Astrocyte of the spinal cord (primary cell): ENCODE results near the gene RASD1.

Experiments
- DNase-seq: peaks from one replicate; pipeline ENCODE4 v3.0.0; 2011; ENCODE audit warnings: low read depth, low spot score
- H3K4me3 ChIP-seq: 2 replicates; pipeline ENCODE4 v1.5.1; 2011; ENCODE audit warnings: low read depth, mild to moderate bottlenecking, low read length, moderate library complexity
- in situ Hi-C: cut with HindIII; loops from 2 replicates; pipeline ENCODE4 v1.10.0; 2017; ENCODE audit warnings: low sequenced_read_pairs
- TF ChIP-seq, protein P1 (sequence below): IDR thresholded peaks from 2 replicates; pipeline ENCODE4 v1.5.1; 2012; ENCODE audit warnings: low read depth, mild to moderate bottlenecking, low read length, inconsistent platforms

Gene RASD1

DNA sequence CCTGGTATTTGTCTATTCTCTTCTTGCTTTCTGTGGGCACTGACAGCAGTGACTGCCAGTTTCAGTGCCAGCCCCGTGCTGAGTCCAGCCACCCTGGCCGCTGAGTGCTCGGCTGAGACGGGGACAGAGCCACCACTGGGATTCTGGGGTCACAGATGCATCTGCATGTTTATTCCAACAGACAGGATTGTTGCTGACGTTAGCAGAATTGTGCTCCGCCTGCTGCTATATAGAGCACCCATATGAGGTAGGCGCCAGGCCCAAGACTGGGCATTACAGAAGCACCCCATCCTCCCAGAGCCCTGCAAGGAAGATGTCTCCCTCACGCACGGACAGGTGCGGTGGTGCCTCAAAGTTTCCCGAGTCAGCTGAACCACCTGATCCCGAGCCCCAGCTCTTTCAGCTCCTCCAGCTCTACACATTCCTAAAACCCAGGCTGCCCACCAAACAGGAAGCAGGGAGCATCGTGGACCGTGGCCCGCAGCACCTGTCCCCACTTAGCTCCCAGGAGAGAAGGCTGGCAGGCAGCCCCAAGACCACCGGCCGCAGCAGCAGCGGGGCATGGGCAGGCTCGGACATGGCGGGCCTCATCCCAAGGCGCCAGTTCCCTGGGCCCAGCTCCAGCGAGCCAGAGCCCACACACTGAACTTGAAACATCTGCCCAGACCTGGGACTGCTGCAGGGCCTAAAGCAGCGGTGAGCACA is 44.9 kb upstream of the RASD1 start:
- H3K4me3 ChIP-seq = no peak overlapping the region
- in situ Hi-C loops = no loop called here
- TF ChIP-seq, protein P1, sequence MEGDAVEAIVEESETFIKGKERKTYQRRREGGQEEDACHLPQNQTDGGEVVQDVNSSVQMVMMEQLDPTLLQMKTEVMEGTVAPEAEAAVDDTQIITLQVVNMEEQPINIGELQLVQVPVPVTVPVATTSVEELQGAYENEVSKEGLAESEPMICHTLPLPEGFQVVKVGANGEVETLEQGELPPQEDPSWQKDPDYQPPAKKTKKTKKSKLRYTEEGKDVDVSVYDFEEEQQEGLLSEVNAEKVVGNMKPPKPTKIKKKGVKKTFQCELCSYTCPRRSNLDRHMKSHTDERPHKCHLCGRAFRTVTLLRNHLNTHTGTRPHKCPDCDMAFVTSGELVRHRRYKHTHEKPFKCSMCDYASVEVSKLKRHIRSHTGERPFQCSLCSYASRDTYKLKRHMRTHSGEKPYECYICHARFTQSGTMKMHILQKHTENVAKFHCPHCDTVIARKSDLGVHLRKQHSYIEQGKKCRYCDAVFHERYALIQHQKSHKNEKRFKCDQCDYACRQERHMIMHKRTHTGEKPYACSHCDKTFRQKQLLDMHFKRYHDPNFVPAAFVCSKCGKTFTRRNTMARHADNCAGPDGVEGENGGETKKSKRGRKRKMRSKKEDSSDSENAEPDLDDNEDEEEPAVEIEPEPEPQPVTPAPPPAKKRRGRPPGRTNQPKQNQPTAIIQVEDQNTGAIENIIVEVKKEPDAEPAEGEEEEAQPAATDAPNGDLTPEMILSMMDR = no peak
- no peak for DNase-seq

DNA sequence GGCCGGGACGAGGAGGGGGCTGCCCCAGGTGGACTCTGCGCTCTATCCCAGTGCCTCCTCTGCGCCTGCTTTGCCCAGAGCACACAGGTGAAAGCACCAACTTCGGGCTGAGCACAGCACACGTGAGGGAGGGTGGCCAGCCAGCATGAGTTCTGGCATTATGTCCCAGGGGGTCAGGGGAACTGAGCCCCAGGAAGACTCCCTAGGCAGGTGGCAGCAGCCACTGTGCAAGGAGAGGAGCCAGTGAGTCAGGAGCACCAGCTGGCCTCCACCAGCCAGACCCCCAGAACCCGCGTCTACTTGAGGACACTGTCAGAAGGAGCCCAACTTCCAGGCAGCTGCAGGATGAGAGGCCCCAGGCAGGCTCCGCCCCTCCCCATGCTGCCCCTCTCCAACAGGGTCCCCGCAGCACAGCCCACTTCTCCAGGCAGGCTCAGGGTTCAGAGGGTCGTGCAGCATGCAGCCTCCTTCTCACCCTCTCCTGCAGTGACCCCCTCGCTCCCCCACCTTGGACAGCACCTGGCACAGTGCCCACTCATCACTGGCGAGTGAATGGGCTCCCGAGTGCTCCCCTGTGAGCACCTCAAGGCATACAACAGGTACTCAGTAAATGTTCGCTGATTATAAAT is 44.2 kb upstream of the RASD1 start:
- in situ Hi-C loops = no loop called here
- TF ChIP-seq, protein P1 = no peak
- DNase-seq = no peak
- H3K4me3 ChIP-seq = no peak overlapping the region

DNA sequence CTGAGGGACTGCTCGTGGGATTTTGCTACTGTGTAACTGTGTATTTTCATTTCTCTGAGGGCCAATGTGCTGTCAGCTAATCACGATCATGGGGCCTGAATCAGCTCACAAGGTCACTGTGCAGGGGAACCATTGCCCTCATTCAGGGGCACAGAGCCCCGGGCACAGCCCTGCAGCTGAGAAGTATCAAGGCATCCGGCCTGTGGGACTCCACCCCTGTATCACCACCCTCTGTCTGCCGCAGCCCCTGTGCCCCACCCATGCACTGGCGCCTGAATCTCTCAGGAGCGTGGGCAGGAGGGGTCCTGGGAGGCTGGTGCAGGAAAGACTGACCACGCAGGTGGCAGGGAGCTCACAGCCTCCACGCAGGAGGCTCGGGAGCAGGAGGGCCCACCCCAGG is 43.4 kb upstream of the RASD1 start:
- H3K4me3 ChIP-seq = no peak overlapping the region
- in situ Hi-C loops = no loop called here
- DNase-seq = no peak
- TF ChIP-seq, protein P1 = no peak

DNA sequence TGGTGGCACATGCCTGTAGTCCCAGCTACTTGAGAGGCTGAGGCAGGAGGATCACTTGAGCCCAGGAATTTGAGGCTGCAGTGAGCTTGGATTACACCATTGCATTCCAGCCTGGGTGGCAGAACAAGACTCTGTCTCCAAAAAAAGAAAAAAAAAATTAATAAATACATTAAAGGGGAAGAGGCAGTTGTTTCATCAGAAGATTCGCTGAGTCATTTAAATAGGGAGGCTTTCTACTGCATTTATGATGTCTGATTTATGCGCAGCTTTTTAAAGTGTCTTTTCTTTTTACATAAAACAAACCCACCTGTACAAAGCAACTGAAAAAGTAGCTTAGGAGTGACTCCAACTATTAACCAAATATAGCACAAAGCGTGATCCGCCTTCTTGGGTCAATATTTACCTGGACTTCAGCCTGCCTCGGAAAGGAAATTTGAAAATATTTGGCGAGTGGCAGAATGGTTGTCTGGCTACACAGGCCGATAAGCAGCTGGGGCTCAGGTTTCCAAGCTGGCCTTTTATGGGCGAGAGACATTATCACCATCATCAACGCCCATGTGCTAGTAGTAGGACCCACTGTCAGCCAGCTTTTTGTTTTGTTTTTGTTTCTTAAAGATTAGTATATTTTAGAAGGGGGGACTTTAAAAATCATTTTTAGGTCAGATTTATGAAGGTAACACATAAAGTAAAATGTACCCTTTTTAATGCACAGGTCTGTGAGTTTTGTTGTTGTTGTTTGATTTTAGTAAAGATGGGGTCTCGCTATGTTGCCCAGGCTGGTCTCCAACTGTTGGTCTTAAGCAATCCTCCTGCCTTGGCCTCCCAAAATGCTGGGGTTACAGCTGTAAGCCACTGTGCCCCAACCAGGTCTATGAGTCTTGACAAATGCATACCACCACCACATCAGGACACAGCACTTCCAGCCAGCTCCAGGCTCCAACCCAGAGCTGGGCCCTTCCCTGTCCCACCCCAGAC is 42.5 kb upstream of the RASD1 start:
- in situ Hi-C loops = no loop called here
- H3K4me3 ChIP-seq = no peak overlapping the region
- DNase-seq = peak; percentile 15
- TF ChIP-seq, protein P1 = no peak

DNA sequence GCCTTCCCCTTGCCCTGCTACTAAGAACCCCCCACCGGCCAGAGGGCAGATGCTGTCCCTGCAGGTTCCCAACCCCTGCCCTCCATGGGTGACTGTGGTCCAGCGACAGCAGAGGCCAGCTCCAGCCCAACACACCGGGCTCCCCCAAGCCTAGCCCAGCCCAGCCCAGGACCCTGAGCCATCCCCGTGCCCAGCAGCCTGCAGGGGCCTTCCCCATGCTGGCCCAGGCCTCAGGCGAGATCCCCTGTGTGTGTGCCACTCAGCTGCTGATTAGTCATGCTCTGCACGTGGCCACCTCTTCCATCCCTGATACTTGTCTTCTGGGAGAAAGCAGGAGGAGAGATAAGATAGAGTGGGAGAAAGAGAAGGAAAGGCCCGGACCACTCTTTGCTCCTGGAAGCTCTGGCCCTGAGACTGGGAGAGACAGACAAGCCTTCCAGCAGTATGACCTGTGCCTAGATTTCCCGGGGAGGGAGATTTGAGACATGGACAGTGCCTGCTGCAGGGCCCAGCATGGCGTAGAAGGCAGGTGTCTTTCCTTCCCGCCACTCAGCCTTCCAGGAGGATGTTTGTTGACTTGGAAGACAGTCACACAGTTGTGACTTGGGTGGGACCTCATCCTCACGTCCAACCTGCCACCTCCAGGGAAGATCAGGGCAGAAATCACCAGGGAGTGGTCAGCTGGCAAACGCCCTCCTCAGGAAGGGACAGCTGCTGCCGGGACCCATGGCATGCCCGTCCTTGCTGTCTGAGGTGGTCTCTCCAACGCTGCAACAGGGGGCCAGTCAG is 41.3 kb upstream of the RASD1 start:
- DNase-seq = no peak
- H3K4me3 ChIP-seq = no peak overlapping the region
- TF ChIP-seq, protein P1 = no peak
- in situ Hi-C loops = no loop called here

DNA sequence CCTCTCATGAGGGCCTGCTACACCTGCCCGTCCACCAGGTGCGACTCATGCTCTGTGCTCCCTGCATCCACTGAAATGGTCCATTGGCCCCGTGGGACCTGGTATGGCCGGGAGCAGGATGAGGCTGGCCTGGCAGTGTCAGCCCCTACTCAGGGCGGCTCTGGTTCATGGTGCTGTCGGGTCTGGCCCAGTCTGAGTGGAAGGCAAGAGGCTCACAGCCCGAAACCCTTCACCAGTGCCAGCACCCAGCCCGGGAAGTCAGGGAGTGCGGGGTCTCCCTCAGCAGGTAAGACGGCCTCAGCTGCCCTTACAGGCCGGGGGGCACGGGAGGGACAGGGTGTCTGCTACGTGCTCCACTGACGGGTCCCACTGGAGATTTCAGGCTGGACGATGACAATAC is 40.5 kb upstream of the RASD1 start:
- no peak for DNase-seq
- in situ Hi-C loops = no loop called here
- no peak overlapping the region for H3K4me3 ChIP-seq
- TF ChIP-seq, protein P1 = no peak
